ENCODE data around the gene APMAP. TPM values are rescaled to one million over a fixed set of nuclear protein-coding genes. Genes with fewer than 3 reads are reported as not detected.

APMAP gene
- total and polyA plus RNA-seq, 9 donors = 23.5 to 103 (median 45.8) TPM

DNA sequence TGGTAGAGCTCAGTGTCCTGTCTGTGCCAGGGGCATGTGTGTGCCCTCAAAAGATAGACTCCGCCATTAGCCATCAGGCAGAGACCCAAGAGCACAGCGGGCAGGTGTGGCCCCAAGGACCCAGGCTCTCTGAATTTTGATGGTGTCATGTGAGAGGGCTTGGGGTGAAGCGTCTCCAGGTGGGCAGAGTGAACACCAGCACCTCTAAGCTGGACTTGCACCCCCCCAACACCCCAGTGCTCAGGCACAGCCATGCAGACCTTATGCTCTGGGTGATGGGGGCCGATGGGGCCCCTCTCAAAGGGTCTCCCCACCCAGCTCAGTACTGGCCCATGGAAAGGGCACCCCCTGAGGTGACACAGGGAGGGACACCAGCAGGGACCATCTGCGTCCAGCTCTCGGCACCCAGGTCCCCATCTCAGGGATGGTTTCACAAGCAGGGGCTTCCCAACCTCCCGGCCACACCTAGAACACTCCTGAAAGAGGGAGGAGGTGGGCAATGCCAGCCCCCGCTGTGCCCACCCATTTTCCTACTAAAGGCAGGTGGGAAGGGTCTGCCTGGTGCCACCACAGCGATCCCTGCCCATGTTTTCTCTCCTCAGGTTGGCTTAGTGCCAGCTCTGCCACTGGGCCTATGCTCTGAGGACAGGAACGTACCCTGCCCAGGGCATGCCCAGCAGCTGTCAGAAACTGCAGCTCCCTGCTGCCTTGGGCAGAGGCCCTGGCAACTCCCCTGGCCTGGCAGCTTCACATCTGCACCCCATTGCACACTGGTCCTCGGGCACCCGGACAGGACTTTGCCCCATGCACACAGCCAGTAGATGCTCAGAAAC is 40.0 kb downstream of the APMAP start:
- H3K4me1 ChIP-seq (ENCODE audit: insufficient read depth) = no peaks in the 10 kb centered on the region
- H3K4me3 ChIP-seq = no peak overlapping the region
- 82 to 87% (median 85%) methylated on average over 12 of the region's 12 CpGs for WGBS, 3 donors
- no peak for DNase-seq
- no peak overlapping the region for H3K27ac ChIP-seq
- no peaks in the 10 kb centered on the region for H3K9me3 ChIP-seq
- intact Hi-C loops (cut with DNase I) = no loop called here
- no peaks in the 10 kb centered on the region for H3K27me3 ChIP-seq
- TF ChIP-seq POLR2A (IDR thresholded peaks at IDR 0.05) = no peak
- TF ChIP-seq EP300 (IDR thresholded peaks at IDR 0.05) = no peak
- no peak for TF ChIP-seq CTCF (IDR thresholded peaks at IDR 0.05)
- no peaks in the 10 kb centered on the region for H3K36me3 ChIP-seq

- no peak overlapping the region for H3K27ac ChIP-seq
- DNase-seq = no peak
- no peaks in the 10 kb centered on the region for H3K9me3 ChIP-seq
Measured at GRCh38 chr20:24951536-24952083, 40.9 kb downstream of the APMAP start.

DNA sequence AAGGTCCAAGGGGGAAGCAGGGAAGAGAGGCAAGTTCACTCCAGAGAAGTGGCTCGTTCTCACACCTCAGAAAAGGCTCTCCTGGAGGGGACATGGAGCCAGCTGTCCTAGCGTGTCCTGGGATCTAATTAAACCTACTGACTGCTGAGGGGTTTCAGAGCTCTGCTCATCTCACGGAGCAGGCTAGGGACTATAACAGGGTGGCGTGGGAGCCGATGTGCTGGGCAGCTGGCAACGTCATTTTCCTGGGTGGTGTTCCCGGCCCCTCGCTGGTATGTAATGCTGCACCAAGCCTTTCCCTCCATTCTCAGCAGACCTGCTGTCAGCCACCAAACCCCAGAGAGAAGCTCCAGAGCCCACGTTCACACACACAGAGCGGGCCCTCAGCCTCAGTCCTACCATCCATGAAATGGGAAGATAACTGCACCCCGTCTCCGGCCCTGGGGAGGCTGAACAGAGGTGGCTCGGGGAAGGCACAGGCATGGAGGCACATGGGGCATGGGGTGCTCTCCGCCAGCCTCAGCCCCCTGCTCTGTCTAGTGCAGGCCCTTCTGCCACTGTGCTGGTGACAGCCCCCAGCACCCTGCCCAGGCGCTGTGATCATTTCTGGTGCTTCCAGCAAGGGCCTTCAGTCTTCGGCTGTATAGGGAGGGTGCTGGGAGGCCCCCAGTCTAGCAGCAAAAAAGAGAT is 41.6 kb downstream of the APMAP start:
- H3K27ac ChIP-seq = no peak overlapping the region
- H3K36me3 ChIP-seq = no peaks in the 10 kb centered on the region
- WGBS, 3 donors = 62 to 78% (median 67%) methylated on average over 16 of the region's 16 CpGs
- no peaks in the 10 kb centered on the region for H3K9me3 ChIP-seq
- TF ChIP-seq EP300 (IDR thresholded peaks at IDR 0.05) (no peak), CTCF (IDR thresholded peaks at IDR 0.05) (no peak), POLR2A (IDR thresholded peaks at IDR 0.05) (no peak)
- H3K4me3 ChIP-seq = no peak overlapping the region
- DNase-seq = no peak
- no peaks in the 10 kb centered on the region for H3K4me1 ChIP-seq (ENCODE audit: insufficient read depth)
- intact Hi-C loops (cut with DNase I) = no loop called here
- H3K27me3 ChIP-seq = no peaks in the 10 kb centered on the region

More at GRCh38 chr20:24951536-24952083, 40.9 kb downstream of the APMAP start:
- 30 to 54% (median 39%) methylated on average over 11 of the region's 11 CpGs for WGBS, 3 donors
- H3K27me3 ChIP-seq = no peaks in the 10 kb centered on the region
- H3K4me1 ChIP-seq (ENCODE audit: insufficient read depth) = no peaks in the 10 kb centered on the region
- TF ChIP-seq POLR2A (IDR thresholded peaks at IDR 0.05) (no peak), EP300 (IDR thresholded peaks at IDR 0.05) (no peak), CTCF (IDR thresholded peaks at IDR 0.05) (no peak)
- no peak overlapping the region for H3K4me3 ChIP-seq
- no peaks in the 10 kb centered on the region for H3K36me3 ChIP-seq
- intact Hi-C loops (cut with DNase I) = no loop called here

- Histone ChIP-seq H3K36me3 (no peaks in the 10 kb centered on the region), H3K4me3 (no peak overlapping the region), H3K27me3 (no peaks in the 10 kb centered on the region), H3K9me3 (no peaks in the 10 kb centered on the region), H3K4me1 (ENCODE audit: insufficient read depth) (no peaks in the 10 kb centered on the region), H3K27ac (no peak overlapping the region)
- no peak for TF ChIP-seq EP300 (IDR thresholded peaks at IDR 0.05)
- no peak for TF ChIP-seq CTCF (IDR thresholded peaks at IDR 0.05)
- no peak for TF ChIP-seq POLR2A (IDR thresholded peaks at IDR 0.05)
- no peak for DNase-seq
- WGBS, 3 donors = 69 to 86% (median 72%) methylated on average over 9 to 12 of the region's 12 CpGs
- intact Hi-C loops (cut with DNase I) = no loop called here
Measured at GRCh38 chr20:24950128-24950835, 42.3 kb downstream of the APMAP start.

Measured in ovary (tissue), 9 donors.